ENCODE data around the gene SUCNR1. TPM values are rescaled to one million over a fixed set of nuclear protein-coding genes. Genes with fewer than 3 reads are reported as not detected.

SUCNR1 gene
- total RNA-seq, 1 experiment from 2014 or later, result 0.07 TPM

- H3K4me1 Mint-ChIP-seq (ENCODE audit: low read depth, unreplicated experiment), result peaks cover 6% of the 10 kb centered on the region
- intact Hi-C loops (cut with micrococcal nuclease; ENCODE audit: unreplicated experiment), result no loop called here
- CTCF ChIA-PET, result no interaction called here
- BruUV-seq (replicated peaks), result no TSS peak
- DNase-seq, result no peak
- H3K27ac Mint-ChIP-seq (ENCODE audit: unreplicated experiment), result no peak overlapping the region
- no peaks in the 10 kb centered on the region for H3K27me3 Mint-ChIP-seq (ENCODE audit: unreplicated experiment)
- TF ChIP-seq, protein P1, sequence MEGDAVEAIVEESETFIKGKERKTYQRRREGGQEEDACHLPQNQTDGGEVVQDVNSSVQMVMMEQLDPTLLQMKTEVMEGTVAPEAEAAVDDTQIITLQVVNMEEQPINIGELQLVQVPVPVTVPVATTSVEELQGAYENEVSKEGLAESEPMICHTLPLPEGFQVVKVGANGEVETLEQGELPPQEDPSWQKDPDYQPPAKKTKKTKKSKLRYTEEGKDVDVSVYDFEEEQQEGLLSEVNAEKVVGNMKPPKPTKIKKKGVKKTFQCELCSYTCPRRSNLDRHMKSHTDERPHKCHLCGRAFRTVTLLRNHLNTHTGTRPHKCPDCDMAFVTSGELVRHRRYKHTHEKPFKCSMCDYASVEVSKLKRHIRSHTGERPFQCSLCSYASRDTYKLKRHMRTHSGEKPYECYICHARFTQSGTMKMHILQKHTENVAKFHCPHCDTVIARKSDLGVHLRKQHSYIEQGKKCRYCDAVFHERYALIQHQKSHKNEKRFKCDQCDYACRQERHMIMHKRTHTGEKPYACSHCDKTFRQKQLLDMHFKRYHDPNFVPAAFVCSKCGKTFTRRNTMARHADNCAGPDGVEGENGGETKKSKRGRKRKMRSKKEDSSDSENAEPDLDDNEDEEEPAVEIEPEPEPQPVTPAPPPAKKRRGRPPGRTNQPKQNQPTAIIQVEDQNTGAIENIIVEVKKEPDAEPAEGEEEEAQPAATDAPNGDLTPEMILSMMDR (IDR thresholded peaks at IDR 0.05; ENCODE audit: unreplicated experiment), result no peak
- H3K4me3 Mint-ChIP-seq (ENCODE audit: low read depth, unreplicated experiment), result no peak overlapping the region
- H3K36me3 Mint-ChIP-seq (ENCODE audit: insufficient read depth, unreplicated experiment), result peaks cover 5% of the 10 kb centered on the region
- peaks cover 5% of the 10 kb centered on the region for H3K9me3 Mint-ChIP-seq (ENCODE audit: low read depth, unreplicated experiment)
Measured at GRCh38 chr3:151890721-151891141, 17.3 kb downstream of the SUCNR1 start.

- H3K36me3 Mint-ChIP-seq (ENCODE audit: insufficient read depth, unreplicated experiment), result no peaks in the 10 kb centered on the region
- CTCF ChIA-PET, result no interaction called here
Measured at GRCh38 chr3:151891721-151892120, 18.3 kb downstream of the SUCNR1 start.

DNA sequence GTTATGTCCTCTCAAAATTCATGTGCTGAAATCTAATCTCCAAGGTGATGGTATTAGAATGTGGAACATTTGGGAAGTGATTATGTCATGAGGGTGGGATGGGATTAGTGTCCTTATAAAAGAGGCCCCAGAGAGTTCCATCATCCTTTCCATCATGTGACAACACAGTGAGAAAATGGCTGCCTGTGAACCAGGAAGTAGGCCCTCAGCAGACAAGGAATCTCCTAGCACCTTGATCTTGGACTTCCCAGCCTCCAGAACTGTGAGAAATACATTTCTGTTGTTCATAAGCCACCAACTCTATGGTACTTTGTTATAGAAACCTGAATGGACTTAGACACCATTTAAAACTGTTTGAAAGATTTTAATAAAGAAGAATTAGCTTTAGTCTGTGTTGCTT is 20.8 kb downstream of the SUCNR1 start:
- Mint-ChIP-seq H3K9me3 (ENCODE audit: low read depth, unreplicated experiment) (peaks cover 2% of the 10 kb centered on the region), H3K4me3 (ENCODE audit: low read depth, unreplicated experiment) (no peak overlapping the region), H3K36me3 (ENCODE audit: insufficient read depth, unreplicated experiment) (no peaks in the 10 kb centered on the region), H3K27ac (ENCODE audit: unreplicated experiment) (no peak overlapping the region), H3K27me3 (ENCODE audit: unreplicated experiment) (no peaks in the 10 kb centered on the region), H3K4me1 (ENCODE audit: low read depth, unreplicated experiment) (peaks cover 8% of the 10 kb centered on the region)
- BruUV-seq (replicated peaks), result no TSS peak
- DNase-seq, result no peak
- TF ChIP-seq, protein P1 (IDR thresholded peaks at IDR 0.05; ENCODE audit: unreplicated experiment), result no peak
- intact Hi-C loops (cut with micrococcal nuclease; ENCODE audit: unreplicated experiment), result no loop called here
- CTCF ChIA-PET, result no interaction called here

More at GRCh38 chr3:151891721-151892120, 18.3 kb downstream of the SUCNR1 start:
- Mint-ChIP-seq H3K27ac (ENCODE audit: unreplicated experiment) (no peak overlapping the region), H3K4me1 (ENCODE audit: low read depth, unreplicated experiment) (peaks cover 5% of the 10 kb centered on the region), H3K9me3 (ENCODE audit: low read depth, unreplicated experiment) (peaks cover 2% of the 10 kb centered on the region), H3K4me3 (ENCODE audit: low read depth, unreplicated experiment) (no peak overlapping the region), H3K27me3 (ENCODE audit: unreplicated experiment) (no peaks in the 10 kb centered on the region)
- no TSS peak for BruUV-seq (replicated peaks)
- no peak for DNase-seq
- intact Hi-C loops (cut with micrococcal nuclease; ENCODE audit: unreplicated experiment), result no loop called here
- TF ChIP-seq, protein P1 (IDR thresholded peaks at IDR 0.05; ENCODE audit: unreplicated experiment), result no peak

DNA sequence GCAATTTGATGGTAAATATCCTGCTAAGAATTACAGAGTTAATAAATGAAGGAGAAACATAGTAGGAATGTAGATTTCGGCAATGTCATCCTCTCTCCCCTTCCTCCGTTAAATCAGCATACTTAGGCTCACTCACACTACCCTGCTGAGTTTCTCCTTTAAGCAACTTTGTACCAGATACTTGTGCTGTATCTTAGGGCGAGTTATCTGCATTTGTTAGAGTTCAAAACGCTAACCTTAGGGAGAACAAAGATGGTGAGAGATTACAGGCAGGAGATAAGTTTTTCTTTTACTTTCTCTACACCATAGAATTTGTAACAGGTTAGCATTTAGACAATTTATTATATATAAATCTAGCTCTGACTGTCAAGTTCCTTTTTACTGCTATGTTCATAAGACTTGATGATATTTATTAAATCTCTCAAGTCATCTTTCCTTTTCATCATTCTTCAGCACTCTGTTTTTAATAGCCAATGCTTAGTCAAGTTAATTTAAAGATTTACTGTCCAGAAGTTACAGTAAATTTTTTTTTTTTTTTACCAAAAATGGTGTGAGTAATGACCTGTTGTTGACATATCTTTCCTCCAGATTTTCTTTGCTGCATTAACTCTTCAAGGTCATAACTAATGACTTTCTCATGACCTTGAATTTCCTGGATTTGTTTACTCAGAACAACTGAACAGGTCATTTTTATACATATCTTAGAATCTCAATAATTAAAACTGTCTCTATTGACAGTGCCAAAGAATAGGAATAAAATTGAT is 22.2 kb downstream of the SUCNR1 start:
- Mint-ChIP-seq H3K27ac (ENCODE audit: unreplicated experiment) (no peak overlapping the region), H3K36me3 (ENCODE audit: insufficient read depth, unreplicated experiment) (no peaks in the 10 kb centered on the region), H3K4me1 (ENCODE audit: low read depth, unreplicated experiment) (peaks cover 8% of the 10 kb centered on the region), H3K9me3 (ENCODE audit: low read depth, unreplicated experiment) (peaks cover 2% of the 10 kb centered on the region), H3K4me3 (ENCODE audit: low read depth, unreplicated experiment) (no peak overlapping the region), H3K27me3 (ENCODE audit: unreplicated experiment) (no peaks in the 10 kb centered on the region)
- intact Hi-C loops (cut with micrococcal nuclease; ENCODE audit: unreplicated experiment), result no loop called here
- CTCF ChIA-PET, result interaction anchor here (0.7 kb wide), 1 partner anchor 226 kb away, joined by 3 read pairs; no protein-coding TSS in a partner anchor
- TF ChIP-seq, protein P1 (IDR thresholded peaks at IDR 0.05; ENCODE audit: unreplicated experiment), result no peak
- no TSS peak for BruUV-seq (replicated peaks)
- DNase-seq, result no peak

All from Calu3 (cell line).